Lower leg skin (tissue), 4 donors: ENCODE results near the gene UPB1. TPM values are rescaled to one million over a fixed set of nuclear protein-coding genes. Genes with fewer than 3 reads are reported as not detected.

ENCODE experiments used
- DNase-seq, 2 donors: peaks; one replicate each; pipeline ENCODE4 v3.0.0-alpha.2; 2019; ENCODE audit warnings: low spot score in 2 of 2
- H3K4me3 ChIP-seq: fragments of 200-600 bp; sonication (generic); 2 replicates; pipeline ENCODE4 v1.5.1; 2017; ENCODE audit warnings: mild to moderate bottlenecking, low read depth; ENCODE audit not compliant: poor library complexity, severe bottlenecking
- CTCF ChIP-seq, 3 donors: fragments of 450-650 bp; IDR thresholded peaks; one replicate each; pipeline ENCODE4 v1.5.1; 2016; ENCODE audit warnings: antibody characterized with exemption in 3 of 3, mild to moderate bottlenecking in 3 of 3, moderate library complexity in 2 of 3
- POLR2A ChIP-seq, 2 donors: fragments of 450-650 bp; IDR thresholded peaks; one replicate each; pipeline ENCODE4 v1.6.1; 2016 to 2017; ENCODE audit warnings: antibody characterized with exemption in 2 of 2, mild to moderate bottlenecking in 1 of 2, moderate library complexity in 1 of 2
- WGBS, 2 donors: methylation state at CpG; one replicate each; pipeline ENCODE4 v1.1.5; 2018; 5-methylcytosine and 5-hydroxymethylcytosine counted together
- intact Hi-C: fragments of 100-400 bp; cut with DNase I; formaldehyde crosslinking; loops from one replicate; pipeline ENCODE4 v1.15.0; 2023; ENCODE audit warnings: low total_unique reads
- total RNA-seq, 4 donors: library from RNA; depleted of rRNA; stranded (reverse); fragments of >200 nt; gene quantifications; one replicate each; pipeline ENCODE4 v1.1.0, GENCODE V29; 2016

The UPB1 gene
- total RNA-seq, 4 donors from 2014 or later, result 0.99 to 2.1 (median 1.9) TPM

DNA sequence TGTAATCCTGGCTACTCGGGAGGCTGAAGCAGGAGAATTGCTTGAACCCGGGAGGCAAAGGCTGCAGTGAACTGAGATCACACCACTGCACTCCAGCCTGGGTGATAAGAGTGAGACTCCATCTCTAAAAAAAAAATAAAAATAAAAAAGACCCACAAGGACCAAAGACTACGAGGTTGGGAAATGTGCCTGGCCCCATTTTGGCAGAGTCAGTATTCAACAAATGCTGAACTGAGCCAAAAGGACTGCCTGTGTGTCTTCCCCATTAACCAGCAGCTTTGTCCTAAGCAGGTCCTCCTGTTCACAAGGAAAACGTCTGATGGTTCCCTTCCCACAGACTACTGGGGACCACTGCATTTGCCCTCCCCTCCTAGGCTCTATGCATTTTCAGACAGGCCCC is 40.1 kb upstream of the UPB1 start:
- 81 to 82% methylated on average over 4 of the region's 4 CpGs for WGBS, 2 donors
- no peak for DNase-seq
- no peak overlapping the region for H3K4me3 ChIP-seq
- intact Hi-C loops, result no loop called here
- TF ChIP-seq POLR2A (IDR thresholded peaks at IDR 0.05), result no peak
- no peak for TF ChIP-seq CTCF (IDR thresholded peaks at IDR 0.05)

DNA sequence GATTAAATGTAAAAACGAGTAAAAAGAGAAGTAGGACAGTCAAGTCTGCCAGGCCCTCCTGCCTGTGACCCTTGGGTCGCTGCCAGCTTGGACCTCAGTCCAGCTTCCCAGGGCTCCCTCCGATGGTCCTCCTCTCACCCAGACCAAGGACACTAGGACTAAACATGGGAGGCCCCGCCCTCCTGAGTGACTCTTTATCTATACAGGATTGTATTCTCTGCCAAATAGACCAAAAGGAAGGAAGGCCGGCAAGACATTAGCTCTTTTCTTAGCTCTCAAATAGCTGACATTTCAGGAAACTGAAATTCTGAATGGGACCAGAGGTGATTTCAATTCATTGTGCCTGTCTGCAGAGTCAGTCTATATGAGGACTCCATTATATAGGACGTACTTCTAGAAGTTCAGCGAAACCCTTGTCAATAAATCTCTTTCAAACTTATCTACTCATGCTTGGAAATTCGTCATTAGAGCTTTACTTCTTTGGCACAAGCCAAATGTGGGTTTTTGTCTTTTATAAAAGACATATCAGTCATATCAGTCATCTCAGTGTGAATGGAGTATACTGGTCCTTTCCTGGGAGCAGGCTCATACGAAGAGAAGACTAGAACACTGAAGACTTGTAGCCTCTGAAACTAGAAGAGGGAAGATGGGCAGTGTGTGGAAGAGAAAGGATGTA is 39.2 kb upstream of the UPB1 start:
- no peak for DNase-seq
- TF ChIP-seq POLR2A (IDR thresholded peaks at IDR 0.05), result no peak
- TF ChIP-seq CTCF (IDR thresholded peaks at IDR 0.05), result no peak
- no peak overlapping the region for H3K4me3 ChIP-seq
- 66 to 70% methylated on average over 9 of the region's 9 CpGs for WGBS, 2 donors
- intact Hi-C loops, result no loop called here

DNA sequence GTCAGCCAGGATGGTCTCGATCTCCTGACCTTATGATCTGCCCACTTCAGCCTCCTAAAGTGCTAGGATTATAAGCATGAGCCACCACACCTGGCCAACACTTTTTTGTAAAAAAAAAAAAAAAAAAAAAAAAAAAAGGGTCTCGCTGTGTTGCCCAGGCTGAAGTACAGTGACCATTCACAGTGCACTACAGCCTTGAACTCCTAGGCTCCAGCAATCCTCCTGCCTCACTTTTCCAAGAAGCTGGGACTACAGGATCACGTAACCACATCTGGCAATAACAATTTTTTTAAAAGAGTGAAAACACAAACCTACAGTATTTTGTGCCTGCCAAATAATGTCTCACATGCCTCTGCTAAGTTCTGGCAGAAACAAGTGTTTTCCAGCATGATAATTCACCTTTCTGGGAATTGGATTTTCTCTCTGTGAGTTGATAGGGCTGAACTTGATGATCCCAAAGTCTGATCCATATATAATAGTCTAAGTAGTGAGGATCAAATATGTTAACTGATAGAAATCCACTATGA is 37.2 kb upstream of the UPB1 start:
- 95 to 96% methylated on average over 3 of the region's 3 CpGs for WGBS, 2 donors
- intact Hi-C loops, result no loop called here
- no peak for DNase-seq

GRCh38 chr22:24459911-24460310 is 35.2 kb upstream of the UPB1 start:
- H3K4me3 ChIP-seq, result no peak overlapping the region
- 76 to 83% methylated on average over 1 of the region's 1 CpG for WGBS, 2 donors
- intact Hi-C loops, result no loop called here
- TF ChIP-seq CTCF (IDR thresholded peaks at IDR 0.05), result no peak
- no peak for TF ChIP-seq POLR2A (IDR thresholded peaks at IDR 0.05)
- DNase-seq, result no peak

More for the DNA sequence above, 37.2 kb upstream of the UPB1 start:
- TF ChIP-seq POLR2A (IDR thresholded peaks at IDR 0.05) (no peak), CTCF (IDR thresholded peaks at IDR 0.05) (no peak)
- H3K4me3 ChIP-seq, result no peak overlapping the region

- intact Hi-C loops, result no loop called here
- peak in 1 of 2 donors; percentile 40 for DNase-seq
- TF ChIP-seq POLR2A (IDR thresholded peaks at IDR 0.05), result no peak
- no peak for TF ChIP-seq CTCF (IDR thresholded peaks at IDR 0.05)
- no peak overlapping the region for H3K4me3 ChIP-seq
- WGBS, 2 donors, result 72 to 77% methylated on average over 10 of the region's 10 CpGs
Measured at GRCh38 chr22:24460418-24461089, 34.6 kb upstream of the UPB1 start.
